Gastrocnemius medialis (tissue), 4 donors: Measurements from ENCODE around the gene TMEM62. TPM values are rescaled to one million over a fixed set of nuclear protein-coding genes. Genes with fewer than 3 reads are reported as not detected.

ENCODE experiments used
- ATAC-seq, 2 donors: fragments of 150-250 bp; one replicate each; pipeline ENCODE4 v1.9.1; 2016
- DNase-seq, 2 donors: peaks; one replicate each; pipeline ENCODE4 v3.0.0-alpha.2; 2019
- H3K27ac ChIP-seq, 4 donors: fragments of 200-600 bp; sonication (generic); 1 replicate in 1 of 4; 2 replicates in 3 of 4; pipeline ENCODE4 v1.5.1; 2016 to 2018; ENCODE audit warnings: mild to moderate bottlenecking in 2 of 4, moderate library complexity in 1 of 4
- H3K27me3 ChIP-seq, 3 donors: fragments of 200-600 bp; sonication (generic) in 2 of 3; 1 replicate in 1 of 3; 2 replicates in 2 of 3; pipeline versions ENCODE4 v1.5.1 to v1.6.0; 2016 to 2019; ENCODE audit warnings: mild to moderate bottlenecking in 1 of 3, moderate library complexity in 1 of 3
- H3K36me3 ChIP-seq, 2 donors: fragments of 200-600 bp; sonication (generic) in 1 of 2; one replicate each; pipeline ENCODE4 v1.5.1; 2017 to 2018
- H3K4me1 ChIP-seq, 2 donors: fragments of 200-600 bp; sonication (generic) in 1 of 2; one replicate each; pipeline ENCODE4 v1.5.1; 2016 to 2017; ENCODE audit warnings: mild to moderate bottlenecking in 2 of 2
- H3K4me3 ChIP-seq, 4 donors: fragments of 200-600 bp; sonication (generic) in 3 of 4; 1 replicate in 1 of 4; 2 replicates in 3 of 4; pipeline ENCODE4 v1.5.1; 2016 to 2019; ENCODE audit warnings: mild to moderate bottlenecking in 2 of 4
- H3K9me3 ChIP-seq, 3 donors: fragments of 200-600 bp; sonication (generic) in 2 of 3; 1 replicate in 1 of 3; 2 replicates in 2 of 3; pipeline ENCODE4 v1.5.1; 2016 to 2019
- POLR2A ChIP-seq, 2 donors: fragments of 450-650 bp; IDR thresholded peaks; one replicate each; pipeline ENCODE4 v1.6.1; 2017; ENCODE audit warnings: antibody characterized with exemption in 2 of 2, mild to moderate bottlenecking in 2 of 2, moderate library complexity in 2 of 2
- in situ Hi-C, 4 donors: fragments of 200-750 bp; cut with MboI; loops; one replicate each; pipeline versions ENCODE4 v1.15.0 to v1.8.0; 2017; ENCODE audit warnings: low sequenced_read_pairs in 4 of 4
- intact Hi-C: fragments of 100-400 bp; cut with DNase I; formaldehyde crosslinking; loops from one replicate; pipeline ENCODE4 v1.15.1; 2023; ENCODE audit warnings: low total_unique reads
- total RNA-seq, 4 donors: library from RNA; depleted of rRNA; stranded (reverse); fragments of >200 nt; gene quantifications; one replicate each; pipeline versions ENCODE4 v1.1.0 to v1.2.3, GENCODE V29; 2016
- TF ChIP-seq, protein P1 (sequence below), 5 experiments: fragments of 450-650 bp in 3 of 5; fragments of 200-600 bp in 2 of 5; sonication (generic) in 2 of 5; IDR thresholded peaks in 4 of 5; conservative IDR thresholded peaks in 1 of 5; 1 replicate in 4 of 5; 2 replicates in 1 of 5; pipeline ENCODE4 v1.5.1; 2016 to 2019; ENCODE audit warnings: antibody characterized with exemption in 5 of 5, mild to moderate bottlenecking in 3 of 5, moderate library complexity in 3 of 5

Gene TMEM62
- total RNA-seq, 4 donors from 2014 or later, result 13.1 to 16.7 (median 16.3) TPM

DNA sequence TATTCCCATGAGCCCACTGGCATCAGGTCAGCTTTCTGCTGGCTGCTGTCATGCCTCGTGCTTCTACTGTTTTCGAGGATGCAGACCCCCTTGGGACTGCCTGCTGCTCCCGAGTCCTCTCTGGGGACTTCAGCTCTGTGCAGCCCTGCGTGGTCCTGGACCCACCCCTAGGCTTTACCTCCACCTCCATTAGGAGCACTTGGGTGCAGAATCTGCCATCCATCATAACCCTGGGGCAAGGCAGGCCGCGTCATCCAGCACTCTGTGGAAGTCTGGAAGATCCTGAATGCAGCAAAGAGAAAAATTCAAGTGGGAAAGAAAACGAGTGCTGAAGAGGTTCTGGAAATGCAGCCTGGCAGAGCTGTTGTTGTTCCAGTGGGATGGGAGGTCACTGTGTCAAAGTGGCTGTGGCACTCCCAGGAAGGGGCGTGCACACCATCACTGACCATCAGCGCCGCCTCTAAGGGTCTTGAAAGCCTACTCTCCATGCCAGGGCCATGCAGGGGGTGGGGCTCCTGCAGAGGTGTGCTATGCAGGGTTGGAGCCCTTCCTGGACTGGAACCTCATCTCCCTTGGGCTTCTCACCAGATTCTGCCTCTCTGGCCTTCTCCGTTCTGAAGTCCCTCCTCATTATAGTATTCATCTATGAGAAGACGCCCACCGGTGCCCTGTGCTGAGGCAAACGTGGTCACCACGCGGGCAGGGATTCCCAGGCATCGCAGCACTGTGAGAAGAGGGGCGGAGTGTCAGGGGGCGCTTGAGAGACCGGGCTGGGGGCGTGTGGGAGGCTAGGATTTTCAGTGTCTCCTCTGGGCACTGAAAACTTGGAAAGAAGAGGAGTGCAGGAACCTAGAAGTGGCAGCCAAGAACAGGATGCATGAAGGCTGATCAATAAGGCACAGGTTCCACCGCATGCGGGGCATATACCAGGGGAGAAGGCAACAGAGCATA, 74.9 kb downstream of the TMEM62 start:
- intact Hi-C loops, result loop anchor here (10.0 kb wide), 1 partner anchor 504 kb away; no protein-coding TSS in a partner anchor
- ATAC-seq (no peak), DNase-seq (no peak)
- no peak overlapping the region for H3K4me3 ChIP-seq
- H3K9me3 ChIP-seq, result no peaks in the 10 kb centered on the region
- no peaks in the 10 kb centered on the region for H3K36me3 ChIP-seq
- in situ Hi-C loops, result no loop called here
- no peak overlapping the region for H3K27ac ChIP-seq
- peaks cover 0 to 5% of the 10 kb centered on the region in 2 donors for H3K4me1 ChIP-seq
- no peaks in the 10 kb centered on the region for H3K27me3 ChIP-seq
- TF ChIP-seq POLR2A (IDR thresholded peaks at IDR 0.05), result no peak
- TF ChIP-seq, protein P1, sequence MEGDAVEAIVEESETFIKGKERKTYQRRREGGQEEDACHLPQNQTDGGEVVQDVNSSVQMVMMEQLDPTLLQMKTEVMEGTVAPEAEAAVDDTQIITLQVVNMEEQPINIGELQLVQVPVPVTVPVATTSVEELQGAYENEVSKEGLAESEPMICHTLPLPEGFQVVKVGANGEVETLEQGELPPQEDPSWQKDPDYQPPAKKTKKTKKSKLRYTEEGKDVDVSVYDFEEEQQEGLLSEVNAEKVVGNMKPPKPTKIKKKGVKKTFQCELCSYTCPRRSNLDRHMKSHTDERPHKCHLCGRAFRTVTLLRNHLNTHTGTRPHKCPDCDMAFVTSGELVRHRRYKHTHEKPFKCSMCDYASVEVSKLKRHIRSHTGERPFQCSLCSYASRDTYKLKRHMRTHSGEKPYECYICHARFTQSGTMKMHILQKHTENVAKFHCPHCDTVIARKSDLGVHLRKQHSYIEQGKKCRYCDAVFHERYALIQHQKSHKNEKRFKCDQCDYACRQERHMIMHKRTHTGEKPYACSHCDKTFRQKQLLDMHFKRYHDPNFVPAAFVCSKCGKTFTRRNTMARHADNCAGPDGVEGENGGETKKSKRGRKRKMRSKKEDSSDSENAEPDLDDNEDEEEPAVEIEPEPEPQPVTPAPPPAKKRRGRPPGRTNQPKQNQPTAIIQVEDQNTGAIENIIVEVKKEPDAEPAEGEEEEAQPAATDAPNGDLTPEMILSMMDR (IDR thresholded peaks at IDR 0.05 in 4 of 5, conservative IDR thresholded peaks at IDR 0.05 in 1 of 5), result no peak

DNA sequence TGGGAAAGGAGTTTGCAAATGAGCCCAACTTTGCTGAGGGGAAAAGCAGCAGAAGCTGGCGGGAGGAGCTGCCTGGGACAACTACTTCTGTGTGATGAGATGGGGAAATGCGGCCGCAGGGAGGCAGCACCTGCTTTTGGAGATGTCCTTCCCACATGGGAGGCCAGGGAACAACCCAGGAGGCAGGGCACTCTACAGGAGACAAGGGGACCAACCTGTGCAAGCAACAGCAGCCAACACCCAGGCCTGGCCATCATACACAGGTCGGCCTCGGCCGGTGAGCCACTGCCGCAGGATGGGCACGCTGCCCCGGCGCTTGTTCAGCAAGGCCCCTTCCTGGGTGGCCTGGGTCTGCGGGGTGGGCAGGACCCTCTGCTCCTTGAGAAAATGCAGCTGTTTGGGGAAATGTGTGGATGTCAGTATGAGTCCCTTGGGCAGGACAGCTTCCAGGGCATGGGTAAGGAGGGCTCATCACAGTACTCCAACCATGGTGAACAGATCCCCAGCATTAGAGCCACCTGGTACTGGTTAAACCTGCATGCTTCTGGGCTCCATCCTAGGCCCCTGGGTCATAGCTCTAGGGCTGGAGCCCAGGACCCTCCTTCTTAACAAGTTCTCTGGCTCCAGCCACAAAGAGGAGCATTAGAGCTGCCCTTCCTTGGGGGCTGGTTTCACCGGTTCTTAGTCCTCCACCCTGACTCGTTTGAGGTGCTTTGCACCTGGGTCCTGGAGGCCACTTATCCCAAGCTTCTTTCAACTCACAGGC, 75.9 kb downstream of the TMEM62 start:
- Histone ChIP-seq H3K27ac (no peak overlapping the region), H3K36me3 (no peaks in the 10 kb centered on the region), H3K4me3 (no peak overlapping the region), H3K4me1 (peaks cover 0 to under 1% of the 10 kb centered on the region in 2 donors), H3K27me3 (no peaks in the 10 kb centered on the region), H3K9me3 (no peaks in the 10 kb centered on the region)
- no peak for ATAC-seq
- DNase-seq, result no peak
- intact Hi-C loops, result loop anchor here (10.0 kb wide), 1 partner anchor 504 kb away; no protein-coding TSS in a partner anchor
- in situ Hi-C loops, result no loop called here
- TF ChIP-seq, protein P1 (IDR thresholded peaks at IDR 0.05 in 4 of 5, conservative IDR thresholded peaks at IDR 0.05 in 1 of 5), result no peak
- no peak for TF ChIP-seq POLR2A (IDR thresholded peaks at IDR 0.05)

DNA sequence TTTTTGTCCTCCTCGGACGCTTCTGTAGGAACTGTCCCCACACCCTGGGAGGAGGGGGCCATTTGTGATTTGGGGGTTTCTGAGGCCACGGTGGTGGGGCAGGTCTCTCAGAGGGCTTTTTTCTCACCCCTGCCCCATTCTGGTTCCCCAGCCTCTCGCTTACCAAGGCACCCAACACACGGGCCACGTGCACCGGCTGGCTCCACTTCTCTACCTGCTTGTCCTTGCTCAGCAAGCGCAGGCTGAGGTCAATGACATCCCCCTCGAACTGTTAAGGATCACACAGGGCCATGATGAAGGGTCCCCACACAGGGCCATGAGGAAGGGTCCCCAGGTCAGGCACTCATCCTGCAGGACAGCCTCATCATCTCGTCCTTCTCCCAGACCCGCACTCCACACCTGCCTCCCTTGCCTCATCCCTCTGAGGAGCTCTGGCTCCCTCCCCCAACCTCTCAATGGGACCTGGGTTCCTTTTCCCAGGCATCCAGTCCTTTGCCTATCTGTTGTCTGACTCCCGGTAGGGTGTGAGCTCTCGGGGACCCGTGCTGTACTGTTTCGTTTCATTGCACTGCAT, 76.9 kb downstream of the TMEM62 start:
- Histone ChIP-seq H3K27me3 (no peaks in the 10 kb centered on the region), H3K36me3 (no peaks in the 10 kb centered on the region), H3K4me3 (no peak overlapping the region), H3K27ac (no peak overlapping the region), H3K4me1 (no peaks in the 10 kb centered on the region), H3K9me3 (no peaks in the 10 kb centered on the region)
- in situ Hi-C loops, result no loop called here
- TF ChIP-seq, protein P1 (IDR thresholded peaks at IDR 0.05 in 4 of 5, conservative IDR thresholded peaks at IDR 0.05 in 1 of 5), result no peak
- no peak for TF ChIP-seq POLR2A (IDR thresholded peaks at IDR 0.05)
- ATAC-seq, result no peak
- intact Hi-C loops, result no loop called here
- DNase-seq, result no peak

DNA sequence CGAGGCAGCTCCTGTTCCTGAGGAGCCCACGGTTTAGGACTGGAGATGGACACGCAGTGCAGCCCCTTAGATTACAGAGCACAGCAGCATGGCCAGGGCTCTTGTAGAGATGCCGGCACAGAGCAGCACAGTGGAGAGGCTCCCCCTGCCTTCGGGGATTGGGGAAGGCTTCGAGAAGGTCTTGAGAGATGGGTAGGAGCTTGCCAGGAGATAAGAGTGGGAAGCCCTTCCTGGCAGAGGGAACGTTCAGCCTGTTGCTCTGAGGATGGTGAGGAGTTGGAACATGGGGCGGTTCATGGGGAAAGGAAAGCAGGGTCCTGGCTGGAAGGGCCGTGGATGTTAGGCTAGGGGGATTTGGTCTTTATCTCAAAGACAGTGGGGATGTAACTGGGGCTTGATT, 77.4 kb downstream of the TMEM62 start:
- DNase-seq (no peak), ATAC-seq (no peak)
- Histone ChIP-seq H3K4me1 (no peaks in the 10 kb centered on the region), H3K36me3 (no peaks in the 10 kb centered on the region), H3K27me3 (no peaks in the 10 kb centered on the region), H3K9me3 (no peaks in the 10 kb centered on the region), H3K4me3 (no peak overlapping the region), H3K27ac (no peak overlapping the region)
- in situ Hi-C loops (no loop called here), intact Hi-C loops (no loop called here)
- TF ChIP-seq POLR2A (IDR thresholded peaks at IDR 0.05), result no peak
- TF ChIP-seq, protein P1 (IDR thresholded peaks at IDR 0.05 in 4 of 5, conservative IDR thresholded peaks at IDR 0.05 in 1 of 5), result no peak
